H1 (cell line): Measurements from ENCODE around the gene DHRS1. TPM values are rescaled to one million over a fixed set of nuclear protein-coding genes. Genes with fewer than 3 reads are reported as not detected.

Experiments
- CTCF ChIA-PET: fragments of 300-600 bp; sonication (Branson Sonifier 250); formaldehyde crosslinking; loops from one replicate; lab custom pipeline; 2021; ENCODE audit not compliant: partially characterized antibody; lab: Charles Lee
- POLR2A ChIA-PET: fragments of 300-600 bp; sonication (Branson Sonifier 250); formaldehyde crosslinking; loops from one replicate; lab custom pipeline; 2021; ENCODE audit warnings: inconsistent platforms; ENCODE audit not compliant: partially characterized antibody; lab: Charles Lee
- DNase-seq, 2 experiments: peaks; one replicate each; pipeline versions ENCODE4 v3.0.0 to v3.0.0-alpha.2; 2010 to 2022; ENCODE audit warnings: low spot score in 2 of 2, low read depth in 1 of 2, mixed read lengths in 1 of 2
- FAIRE-seq: peaks from 2 replicates; lab custom pipeline; 2011; peaks lifted over from hg19 to GRCh38; lab: Jason Lieb, UNC
- H2AFZ ChIP-seq: 2 replicates; pipeline ENCODE4 v1.8.1; 2012; ENCODE audit warnings: low read length, inconsistent platforms
- H2AK5ac ChIP-seq: 2 replicates; pipeline ENCODE4 v1.6.1; 2013; ENCODE audit warnings: low read depth, low read length
- H2BK120ac ChIP-seq: replicated peaks from 2 replicates; pipeline ENCODE3; 2013; ENCODE audit warnings: low read depth, low read length, inconsistent platforms
- H2BK12ac ChIP-seq: 2 replicates; pipeline ENCODE4 v1.6.1; 2013; ENCODE audit warnings: low read depth, low read length
- H2BK15ac ChIP-seq: 2 replicates; pipeline ENCODE4 v1.6.1; 2013; ENCODE audit warnings: low read length
- H2BK20ac ChIP-seq: 2 replicates; pipeline ENCODE4 v1.6.1; 2013; ENCODE audit warnings: low read length
- H2BK5ac ChIP-seq: 2 replicates; pipeline ENCODE4 v1.6.1; 2013; ENCODE audit warnings: low read depth, low read length
- H3K14ac ChIP-seq: 2 replicates; pipeline ENCODE4 v1.6.1; 2013; ENCODE audit warnings: inconsistent platforms; ENCODE audit not compliant: insufficient read length
- H3K18ac ChIP-seq: 2 replicates; pipeline ENCODE4 v1.6.1; 2013; ENCODE audit warnings: low read length; ENCODE audit errors: extremely low read depth
- H3K23ac ChIP-seq: 2 replicates; pipeline ENCODE4 v1.6.1; 2013; ENCODE audit warnings: inconsistent platforms; ENCODE audit not compliant: insufficient read length
- H3K23me2 ChIP-seq: 2 replicates; pipeline ENCODE4 v1.6.1; 2013; ENCODE audit warnings: low read depth, low read length
- H3K27ac ChIP-seq: 2 replicates; pipeline ENCODE4 v1.6.1; 2011; ENCODE audit warnings: low read depth, low read length, inconsistent platforms
- H3K27me3 ChIP-seq, 4 experiments: replicated peaks in 1 of 4; 1 replicate in 1 of 4; 2 replicates in 3 of 4; pipeline versions ENCODE4 v1.6.1 to v1.8.1; 2011 to 2013; ENCODE audit warnings: low read length in 3 of 4, mild to moderate bottlenecking in 3 of 4, inconsistent platforms in 2 of 4, mixed read lengths in 2 of 4, moderate library complexity in 1 of 4; ENCODE audit not compliant: control insufficient read depth in 3 of 4, insufficient read depth in 3 of 4; ENCODE audit errors: extremely low read depth in 1 of 4
- H3K36me3 ChIP-seq, 4 experiments: 2 replicates each; pipeline versions ENCODE4 v1.6.1 to v1.8.1; 2011 to 2013; ENCODE audit warnings: mild to moderate bottlenecking in 4 of 4, low read length in 3 of 4, moderate library complexity in 2 of 4, control low read depth in 1 of 4, inconsistent platforms in 1 of 4; ENCODE audit not compliant: insufficient read depth in 4 of 4, control insufficient read depth in 2 of 4
- H3K4ac ChIP-seq: replicated peaks from 2 replicates; pipeline ENCODE3; 2013; ENCODE audit warnings: low read length, low read depth, mixed read lengths, inconsistent platforms; ENCODE audit not compliant: insufficient read length
- H3K4me1 ChIP-seq, 4 experiments: replicated peaks in 1 of 4; 1 replicate in 1 of 4; 2 replicates in 3 of 4; pipeline versions ENCODE4 v1.6.1 to v1.8.1; 2011 to 2013; ENCODE audit warnings: low read length in 3 of 4, inconsistent platforms in 2 of 4, mixed read lengths in 1 of 4; ENCODE audit not compliant: insufficient read depth in 4 of 4, control insufficient read depth in 3 of 4
- H3K4me2 ChIP-seq, 2 experiments: 2 replicates each; pipeline versions ENCODE4 v1.6.1 to v1.8.1; 2011 to 2013; ENCODE audit warnings: low read depth in 2 of 2, low read length in 2 of 2, control low read depth in 1 of 2, inconsistent platforms in 1 of 2, mild to moderate bottlenecking in 1 of 2; ENCODE audit not compliant: insufficient read depth in 1 of 2
- H3K4me3 ChIP-seq, 4 experiments: fragments of 200-600, 300-600 bp in 1 of 4; sonication (generic), shearing (Covaris generic), sonication (Bioruptor Twin) in 1 of 4; 2 replicates each; pipeline versions ENCODE4 v1.5.1 to v1.8.1; 2011 to 2016; ENCODE audit warnings: low read length in 4 of 4, low read depth in 3 of 4, control low read depth in 2 of 4, inconsistent platforms in 2 of 4, mild to moderate bottlenecking in 2 of 4, mixed read lengths in 1 of 4, moderate library complexity in 1 of 4; ENCODE audit not compliant: insufficient read depth in 2 of 4; ENCODE audit errors: extremely low read depth in 1 of 4
- H3K56ac ChIP-seq: replicated peaks from 2 replicates; pipeline ENCODE3; 2013; ENCODE audit warnings: low read depth, mild to moderate bottlenecking, mixed read lengths, low read length, inconsistent platforms; ENCODE audit not compliant: insufficient read length
- H3K79me1 ChIP-seq: 2 replicates; pipeline ENCODE4 v1.6.1; 2013; ENCODE audit warnings: low read depth, low read length, control low read depth
- H3K79me2 ChIP-seq, 2 experiments: 2 replicates each; pipeline versions ENCODE4 v1.6.1 to v1.8.1; 2012 to 2013; ENCODE audit warnings: low read length in 2 of 2, mild to moderate bottlenecking in 2 of 2, inconsistent platforms in 1 of 2; ENCODE audit not compliant: insufficient read depth in 2 of 2, control insufficient read depth in 1 of 2
- H3K9ac ChIP-seq, 4 experiments: replicated peaks in 1 of 4; 1 replicate in 1 of 4; 2 replicates in 3 of 4; pipeline versions ENCODE4 v1.6.1 to v1.8.1; 2011 to 2013; ENCODE audit warnings: low read depth in 3 of 4, low read length in 3 of 4, control low read depth in 2 of 4, mild to moderate bottlenecking in 2 of 4, moderate library complexity in 2 of 4, inconsistent platforms in 1 of 4; ENCODE audit errors: extremely low read depth in 1 of 4
- H3K9me3 ChIP-seq, 2 experiments: 2 replicates each; pipeline versions ENCODE4 v1.6.1 to v1.8.1; 2012 to 2013; ENCODE audit warnings: mild to moderate bottlenecking in 2 of 2, moderate library complexity in 2 of 2, control low read depth in 1 of 2, inconsistent platforms in 1 of 2, low read depth in 1 of 2, low read length in 1 of 2, mixed read lengths in 1 of 2; ENCODE audit not compliant: insufficient read depth in 2 of 2
- H4K20me1 ChIP-seq, 2 experiments: replicated peaks in 1 of 2; 2 replicates each; pipeline versions ENCODE3 to v1.8.1; 2011 to 2013; ENCODE audit warnings: inconsistent platforms in 2 of 2, low read length in 2 of 2, mild to moderate bottlenecking in 1 of 2; ENCODE audit not compliant: insufficient read depth in 2 of 2, control insufficient read depth in 1 of 2
- H4K5ac ChIP-seq: 2 replicates; pipeline ENCODE4 v1.6.1; 2013; ENCODE audit warnings: low read length, low read depth, mixed read lengths, inconsistent platforms; ENCODE audit not compliant: insufficient read length
- H4K8ac ChIP-seq: 2 replicates; pipeline ENCODE4 v1.8.0; 2013; ENCODE audit warnings: mild to moderate bottlenecking, moderate library complexity, low read length, inconsistent platforms; ENCODE audit not compliant: insufficient read depth; ENCODE audit errors: extremely low read depth
- H4K91ac ChIP-seq: replicated peaks from 2 replicates; pipeline ENCODE3; 2013; ENCODE audit warnings: low read length, mixed read lengths, inconsistent platforms; ENCODE audit not compliant: insufficient read length
- EZH2 ChIP-seq: fragments of 200-600 bp; sonication (generic); IDR thresholded peaks from 2 replicates; pipeline ENCODE4 v1.7.1; 2012; ENCODE audit warnings: low read depth, mild to moderate bottlenecking, moderate library complexity, low read length, inconsistent platforms; ENCODE audit not compliant: severe bottlenecking
- GABPA ChIP-seq: IDR thresholded peaks from 2 replicates; pipeline ENCODE4 v1.6.1; 2011; ENCODE audit warnings: mild to moderate bottlenecking, low read length, moderate library complexity, borderline replicate concordance; ENCODE audit not compliant: insufficient read depth
- RFX5 ChIP-seq: IDR thresholded peaks from 2 replicates; pipeline ENCODE4 v1.6.1; 2011; ENCODE audit warnings: low read depth, low read length, improper control_type of control experiment, borderline replicate concordance
- SAP30 ChIP-seq: fragments of 300-600 bp; sonication (generic); IDR thresholded peaks from 2 replicates; pipeline ENCODE4 v1.7.1; 2012; ENCODE audit warnings: low read length, moderate library complexity, mild to moderate bottlenecking, inconsistent platforms; ENCODE audit not compliant: insufficient read depth, insufficient replicate concordance
- TAF7 ChIP-seq: optimal IDR thresholded peaks from 2 replicates; pipeline ENCODE3; 2011; ENCODE audit warnings: low read depth, mild to moderate bottlenecking, inconsistent platforms, low read length, moderate library complexity, borderline replicate concordance
- TBP ChIP-seq: IDR thresholded peaks from 2 replicates; pipeline ENCODE4 v1.6.1; 2011; ENCODE audit warnings: low read depth, low read length, improper control_type of control experiment
- TCF12 ChIP-seq: IDR thresholded peaks from 2 replicates; pipeline ENCODE4 v1.6.1; 2011; ENCODE audit warnings: low read depth, mild to moderate bottlenecking, low read length
- WGBS, 2 experiments: shearing (Covaris generic) in 1 of 2; methylation state at CpG; one replicate each; pipeline versions ENCODE4 v1.1.6 to v1.1.7; 2013 to 2015; ENCODE audit warnings: low lambda C conversion rate in 2 of 2, mixed read lengths in 2 of 2, inconsistent platforms in 1 of 2, low coverage in 1 of 2, missing lambda C conversion rate in 1 of 2; ENCODE audit not compliant: insufficient replicate concordance in 2 of 2, insufficient coverage in 1 of 2, insufficient read length in 1 of 2; ENCODE audit errors: extremely low coverage in 1 of 2, missing lambda C conversion rate in 1 of 2; 5-methylcytosine and 5-hydroxymethylcytosine counted together
- polyA plus RNA-seq, 7 experiments: library from polyadenylated mRNA; depleted of rRNA in 3 of 7; stranded (reverse) in 5 of 7; unstranded in 2 of 7; fragments of >200 nt in 5 of 7; fragments of 200-250 nt in 2 of 7; gene quantifications; 1 replicate in 5 of 7; 2 replicates in 1 of 7; 4 replicates in 1 of 7; pipeline versions ENCODE4 v1.2.1 to v1.2.3, GENCODE V29; 2011 to 2013; ENCODE audit warnings: missing spikeins in 2 of 7, mixed read lengths in 2 of 7
- total RNA-seq: library from RNA; stranded (reverse); fragmentation: NEBNext Ultra II Directional; extraction: Animal tissue kit (Norgen Biotek cat#: 25700); gene quantifications from 2 replicates; pipeline ENCODE4 v1.2.1, GENCODE V29; 2021

The DHRS1 gene
- total and polyA plus RNA-seq, 2 of the 8 experiments (the other 6 are each of a cell fraction or from before 2014, with no cell fraction given) = 8.8 to 31.7 TPM

DNA sequence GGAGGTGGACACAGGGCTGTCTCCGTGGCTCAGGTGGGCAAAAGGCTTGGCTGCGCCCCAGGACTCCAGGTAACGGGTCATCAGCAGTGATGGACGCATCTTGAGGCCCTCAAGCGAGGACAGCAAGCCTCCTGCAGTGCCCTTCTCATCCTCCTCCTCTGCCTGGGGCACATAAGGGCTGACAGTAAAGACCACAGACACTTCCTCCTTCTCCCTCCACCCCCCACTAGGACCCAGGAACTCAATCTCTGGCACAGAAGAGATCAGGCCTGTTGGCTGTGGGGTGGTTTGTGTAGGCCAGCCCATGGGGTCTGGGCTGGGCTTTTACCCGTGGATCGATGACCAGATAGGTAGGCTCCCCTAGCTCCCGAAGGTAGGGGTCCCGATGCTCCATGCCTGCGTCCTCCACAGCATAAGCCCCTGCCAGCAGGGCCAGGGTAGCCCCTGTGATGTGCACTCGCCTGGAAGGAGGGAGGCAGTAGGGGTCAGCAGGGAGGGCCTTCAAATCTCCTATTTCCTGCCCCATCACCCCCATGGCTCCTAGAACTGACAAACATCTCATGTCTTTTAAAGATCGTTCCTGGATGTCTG is 29.6 kb upstream of the DHRS1 start:
- Histone ChIP-seq H3K79me2 (no peaks in the 10 kb centered on the region), H4K8ac (no peak overlapping the region; the same call in none of the 2 replicates), H2BK12ac (no peak overlapping the region), H3K36me3 (no peaks in the 10 kb centered on the region), H3K9ac (no peak overlapping the region), H3K4me3 (no peak overlapping the region), H4K20me1 (no peaks in the 10 kb centered on the region), H3K27ac (no peak overlapping the region), H2BK120ac (no peak overlapping the region), H2BK15ac (peak overlapping the region; percentile 1; the same call in 1 of the 2 replicates), H3K4me2 (no peak overlapping the region), H3K79me1 (no peaks in the 10 kb centered on the region), H3K9me3 (no peaks in the 10 kb centered on the region), H3K27me3 (peaks cover 12 to 59% (median 26%) of the 10 kb centered on the region in 4 experiments), H2AFZ (no peak overlapping the region), H3K4ac (no peak overlapping the region), H3K18ac (no peak overlapping the region), H2BK20ac (no peak overlapping the region), H3K23me2 (peaks cover 8% of the 10 kb centered on the region), H4K5ac (no peak overlapping the region), H3K56ac (no peak overlapping the region), H3K4me1 (peaks cover 0 to 6% (median 5%) of the 10 kb centered on the region in 4 experiments; a peak in 5 of 7 replicates), H3K14ac (no peak overlapping the region), H3K23ac (no peak overlapping the region), H4K91ac (no peak overlapping the region), H2BK5ac (no peak overlapping the region), H2AK5ac (no peak overlapping the region)
- DNase-seq = no peak
- CTCF ChIA-PET = interaction anchor here (0.6 to 27.8 kb wide), 15 partner anchors 8 to 98 kb away, joined by 3 to 664 read pairs (median 5); partner anchors contain the start of genes CBLN3, CIDEB, KHNYN and LTB4R
- no peak for FAIRE-seq
- POLR2A ChIA-PET = no interaction called here
- TF ChIP-seq GABPA (no peak), RFX5 (no peak), EZH2 (no peak), TAF7 (no peak), TCF12 (no peak), TBP (no peak), SAP30 (no peak)
- 82% methylated on average over 12 of the region's 12 CpGs; no CpG with 5 or more reads in 1 of the 2 experiments for WGBS, 2 experiments
